Measurements from ENCODE around the gene DDX31. TPM values are rescaled to one million over a fixed set of nuclear protein-coding genes. Genes with fewer than 3 reads are reported as not detected.
"Not testable (repeated sequence)": the region's sequence is repeated elsewhere in the genome, so short reads cannot be mapped to it uniquely, and the experiment has no call there.

The DDX31 gene
- polyA plus RNA-seq, 1 donor: 12.3 TPM

DNA sequence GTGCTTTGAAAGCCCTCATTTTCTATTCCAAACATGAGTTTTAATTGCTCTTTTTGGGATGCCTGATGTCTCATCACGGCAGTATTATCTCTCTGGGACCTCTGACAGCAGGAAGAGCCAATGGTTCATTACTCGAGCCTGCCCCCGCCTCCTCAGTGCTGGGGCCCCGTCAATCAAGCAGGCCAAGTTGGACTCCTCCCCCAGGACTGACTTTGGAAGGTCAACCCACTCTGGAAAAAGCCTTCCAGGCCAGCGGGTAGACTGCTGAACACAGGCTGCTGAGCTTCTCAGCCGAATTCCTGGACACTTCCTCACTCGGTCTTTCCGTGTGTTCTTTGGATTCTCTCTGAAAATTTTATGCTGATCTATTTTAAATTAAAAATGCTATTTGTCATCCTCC lies 96.9 kb downstream of the DDX31 start:
- no CpG with 5 or more reads among the region's 8 CpGs for WGBS (ENCODE audit: insufficient coverage, low lambda C conversion rate)
- no peak overlapping the region for H3K4me3 ChIP-seq (ENCODE audit: low read length)
- no peak for DNase-seq
- peaks cover 41% of the 10 kb centered on the region for H3K27me3 ChIP-seq (ENCODE audit: control insufficient read depth, insufficient read depth, low read length)
- no peaks in the 10 kb centered on the region for H3K4me1 ChIP-seq (ENCODE audit: control insufficient read depth, insufficient read depth, low read length)
- H3K27ac ChIP-seq (ENCODE audit: low read length): no peak overlapping the region
- H3K36me3 ChIP-seq (ENCODE audit: control insufficient read depth, insufficient read depth, low read length): no peaks in the 10 kb centered on the region
- no peaks in the 10 kb centered on the region for H3K9me3 ChIP-seq (ENCODE audit: control insufficient read depth, low read depth, low read length)

DNA sequence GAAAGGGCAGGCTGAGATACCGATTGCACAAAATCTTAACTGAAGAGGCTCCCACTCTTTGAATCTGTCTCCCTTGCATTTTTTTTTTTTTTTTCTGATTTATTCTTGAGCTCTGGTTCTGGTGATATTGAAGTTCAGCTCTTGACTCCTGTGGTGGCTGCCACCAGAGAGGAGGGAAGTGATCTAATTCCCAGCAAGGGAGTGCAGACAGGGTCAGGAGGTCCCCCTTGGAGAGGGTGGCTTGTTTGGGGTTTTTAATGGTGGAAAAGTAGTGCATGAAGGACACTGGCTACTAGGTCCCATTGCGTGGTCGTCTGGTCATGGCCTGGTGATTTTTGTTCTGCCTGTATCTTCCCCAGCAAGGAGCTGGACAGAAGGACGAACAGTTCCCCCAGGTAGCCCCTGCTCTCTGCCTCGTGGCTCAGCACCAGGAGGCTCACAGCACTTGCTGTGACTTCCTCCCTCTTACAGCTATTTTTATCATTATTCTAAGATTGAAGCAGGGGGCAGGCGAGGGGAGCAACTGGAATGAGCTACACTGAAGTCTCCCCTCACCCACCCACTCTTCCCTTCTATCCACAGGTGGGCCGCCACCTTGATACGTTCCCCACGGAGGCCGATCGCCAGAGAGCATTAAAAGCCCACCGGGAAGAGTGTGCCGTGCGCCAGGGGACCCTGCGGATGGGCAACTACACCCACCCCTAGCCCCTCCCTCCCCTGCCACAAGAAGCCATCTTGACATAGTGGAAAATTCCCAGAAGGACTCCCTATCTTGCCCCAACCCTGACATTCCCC lies 97.8 kb downstream of the DDX31 start:
- Histone ChIP-seq H3K9me3 (ENCODE audit: control insufficient read depth, low read depth, low read length) (no peaks in the 10 kb centered on the region), H3K4me3 (ENCODE audit: low read length) (no peak overlapping the region), H3K27ac (ENCODE audit: low read length) (no peak overlapping the region), H3K36me3 (ENCODE audit: control insufficient read depth, insufficient read depth, low read length) (no peaks in the 10 kb centered on the region), H3K27me3 (ENCODE audit: control insufficient read depth, insufficient read depth, low read length) (peaks cover 33% of the 10 kb centered on the region), H3K4me1 (ENCODE audit: control insufficient read depth, insufficient read depth, low read length) (no peaks in the 10 kb centered on the region)
- whole genome bisulfite sequencing (ENCODE audit: insufficient coverage, low lambda C conversion rate): no CpG with 5 or more reads among the region's 15 CpGs
- DNase-seq: no peak

DNA sequence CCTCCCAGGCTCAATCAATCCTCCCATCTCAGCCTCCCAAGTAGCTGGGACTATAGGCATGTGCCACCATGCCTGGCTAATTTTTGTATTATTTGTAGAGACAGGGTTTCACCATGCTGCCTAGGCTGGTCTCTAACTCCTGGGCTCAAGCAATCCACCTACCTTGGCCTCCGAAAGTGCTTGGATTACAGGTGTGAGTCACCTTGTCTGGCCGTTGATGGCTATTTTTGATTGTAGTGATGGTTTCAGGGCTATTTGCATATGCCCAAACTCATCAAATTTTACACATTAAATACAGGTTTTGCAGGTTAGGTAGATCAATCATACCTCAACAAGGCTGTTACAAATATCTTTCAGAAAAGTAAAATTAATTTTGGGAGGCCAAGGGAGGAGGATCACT lies 101.0 kb downstream of the DDX31 start:
- H3K9me3 ChIP-seq (ENCODE audit: control insufficient read depth, low read depth, low read length); H3K36me3 ChIP-seq (ENCODE audit: control insufficient read depth, insufficient read depth, low read length); DNase-seq; H3K4me1 ChIP-seq (ENCODE audit: control insufficient read depth, insufficient read depth, low read length); H3K4me3 ChIP-seq (ENCODE audit: low read length); H3K27me3 ChIP-seq (ENCODE audit: control insufficient read depth, insufficient read depth, low read length); H3K27ac ChIP-seq (ENCODE audit: low read length): not testable (repeated sequence)
- WGBS (ENCODE audit: insufficient coverage, low lambda C conversion rate): 60% methylated on average over 1 of the region's 2 CpGs

- H3K4me1 ChIP-seq (ENCODE audit: control insufficient read depth, insufficient read depth, low read length): no peaks in the 10 kb centered on the region
- no peak for DNase-seq
- WGBS (ENCODE audit: insufficient coverage, low lambda C conversion rate): 50% methylated on average over 1 of the region's 6 CpGs
- H3K36me3 ChIP-seq (ENCODE audit: control insufficient read depth, insufficient read depth, low read length): no peaks in the 10 kb centered on the region
- H3K9me3 ChIP-seq (ENCODE audit: control insufficient read depth, low read depth, low read length): no peaks in the 10 kb centered on the region
- H3K27me3 ChIP-seq (ENCODE audit: control insufficient read depth, insufficient read depth, low read length): peaks cover 27% of the 10 kb centered on the region
- H3K27ac ChIP-seq (ENCODE audit: low read length): no peak overlapping the region
- no peak overlapping the region for H3K4me3 ChIP-seq (ENCODE audit: low read length)
Observed at GRCh38 chr9:132564526-132564925, 105.3 kb downstream of the DDX31 start.

GRCh38 chr9:132562306-132562573 lies 107.5 kb downstream of the DDX31 start:
- DNase-seq: no peak
- Histone ChIP-seq H3K4me1 (ENCODE audit: control insufficient read depth, insufficient read depth, low read length) (no peaks in the 10 kb centered on the region), H3K27ac (ENCODE audit: low read length) (no peak overlapping the region), H3K36me3 (ENCODE audit: control insufficient read depth, insufficient read depth, low read length) (no peaks in the 10 kb centered on the region), H3K9me3 (ENCODE audit: control insufficient read depth, low read depth, low read length) (no peaks in the 10 kb centered on the region), H3K4me3 (ENCODE audit: low read length) (no peak overlapping the region), H3K27me3 (ENCODE audit: control insufficient read depth, insufficient read depth, low read length) (peaks cover 34% of the 10 kb centered on the region)
- 60% methylated on average over 1 of the region's 4 CpGs for WGBS (ENCODE audit: insufficient coverage, low lambda C conversion rate)

DNA sequence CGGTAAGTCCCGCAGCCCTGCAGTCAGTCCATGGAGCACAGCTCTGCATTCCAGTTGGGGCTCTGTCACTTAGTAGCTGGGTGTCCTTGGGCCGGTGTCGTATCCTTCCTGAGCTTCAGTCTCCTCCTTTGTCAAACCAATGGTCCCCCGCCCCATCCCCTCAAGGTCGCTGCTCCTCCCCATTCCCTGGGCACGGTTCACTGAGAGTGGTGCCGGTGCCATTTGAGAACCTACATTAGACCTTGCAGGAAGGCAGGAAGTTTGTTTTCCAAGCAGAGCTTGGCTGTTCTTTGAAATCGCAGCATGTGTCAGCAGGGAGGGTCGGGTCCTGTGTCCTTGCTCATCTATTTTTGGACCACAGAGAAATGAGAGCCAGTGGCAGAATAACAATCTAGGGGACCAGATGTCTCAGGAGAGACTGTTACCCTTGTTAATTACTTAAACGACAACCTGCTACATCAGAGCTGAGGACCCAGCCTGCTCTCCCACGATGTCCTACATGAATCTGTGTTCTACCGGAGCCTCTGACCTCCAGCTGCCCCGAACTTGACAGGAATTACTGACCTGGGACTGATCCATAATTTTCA lies 109.1 kb downstream of the DDX31 start:
- Histone ChIP-seq H3K36me3 (ENCODE audit: control insufficient read depth, insufficient read depth, low read length) (no peaks in the 10 kb centered on the region), H3K4me3 (ENCODE audit: low read length) (no peak overlapping the region), H3K27me3 (ENCODE audit: control insufficient read depth, insufficient read depth, low read length) (peaks cover 48% of the 10 kb centered on the region), H3K9me3 (ENCODE audit: control insufficient read depth, low read depth, low read length) (no peaks in the 10 kb centered on the region), H3K4me1 (ENCODE audit: control insufficient read depth, insufficient read depth, low read length) (no peaks in the 10 kb centered on the region), H3K27ac (ENCODE audit: low read length) (no peak overlapping the region)
- 40% methylated on average over 1 of the region's 14 CpGs for WGBS (ENCODE audit: insufficient coverage, low lambda C conversion rate)
- no peak for DNase-seq

GRCh38 chr9:132559711-132560110 lies 110.1 kb downstream of the DDX31 start:
- no peaks in the 10 kb centered on the region for H3K36me3 ChIP-seq (ENCODE audit: control insufficient read depth, insufficient read depth, low read length)
- DNase-seq: no peak
- H3K4me1 ChIP-seq (ENCODE audit: control insufficient read depth, insufficient read depth, low read length): no peaks in the 10 kb centered on the region
- no peak overlapping the region for H3K27ac ChIP-seq (ENCODE audit: low read length)
- no peak overlapping the region for H3K4me3 ChIP-seq (ENCODE audit: low read length)
- H3K27me3 ChIP-seq (ENCODE audit: control insufficient read depth, insufficient read depth, low read length): peaks cover 52% of the 10 kb centered on the region
- 94% methylated on average over 2 of the region's 2 CpGs for WGBS (ENCODE audit: insufficient coverage, low lambda C conversion rate)
- H3K9me3 ChIP-seq (ENCODE audit: control insufficient read depth, low read depth, low read length): no peaks in the 10 kb centered on the region

DNA sequence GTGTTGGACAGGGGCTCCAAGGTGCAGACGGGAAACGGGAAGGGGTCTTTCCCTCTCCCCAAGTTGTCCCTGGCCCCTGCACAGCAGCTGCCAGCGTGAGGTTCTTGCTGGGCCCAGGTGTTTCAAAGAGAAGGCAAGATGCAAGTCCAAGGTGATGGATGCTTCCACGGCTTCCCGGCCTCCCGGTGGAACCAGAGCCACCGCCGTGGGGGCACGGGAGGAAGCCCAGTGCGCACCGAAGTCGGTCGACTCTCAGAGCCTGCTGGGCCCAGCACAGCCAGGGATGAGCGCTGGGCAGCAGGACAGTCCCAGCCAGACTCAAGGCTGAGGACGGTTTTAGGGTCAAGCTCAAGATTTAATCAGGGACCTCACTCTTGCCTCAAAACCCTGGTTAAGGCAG lies 112.6 kb downstream of the DDX31 start:
- Histone ChIP-seq H3K27me3 (ENCODE audit: control insufficient read depth, insufficient read depth, low read length) (peaks cover 50% of the 10 kb centered on the region), H3K27ac (ENCODE audit: low read length) (no peak overlapping the region), H3K36me3 (ENCODE audit: control insufficient read depth, insufficient read depth, low read length) (no peaks in the 10 kb centered on the region), H3K9me3 (ENCODE audit: control insufficient read depth, low read depth, low read length) (no peaks in the 10 kb centered on the region), H3K4me3 (ENCODE audit: low read length) (no peak overlapping the region), H3K4me1 (ENCODE audit: control insufficient read depth, insufficient read depth, low read length) (peaks cover 2% of the 10 kb centered on the region)
- WGBS (ENCODE audit: insufficient coverage, low lambda C conversion rate): no CpG with 5 or more reads among the region's 15 CpGs
- no peak for DNase-seq

- Histone ChIP-seq H3K36me3 (ENCODE audit: control insufficient read depth, insufficient read depth, low read length) (no peaks in the 10 kb centered on the region), H3K4me1 (ENCODE audit: control insufficient read depth, insufficient read depth, low read length) (peaks cover 7% of the 10 kb centered on the region), H3K27me3 (ENCODE audit: control insufficient read depth, insufficient read depth, low read length) (peaks cover 46% of the 10 kb centered on the region), H3K27ac (ENCODE audit: low read length) (no peak overlapping the region), H3K4me3 (ENCODE audit: low read length) (no peak overlapping the region), H3K9me3 (ENCODE audit: control insufficient read depth, low read depth, low read length) (no peaks in the 10 kb centered on the region)
- no peak for DNase-seq
- 67% methylated on average over 9 of the region's 26 CpGs for WGBS (ENCODE audit: insufficient coverage, low lambda C conversion rate)
Observed at GRCh38 chr9:132556714-132557113, 113.1 kb downstream of the DDX31 start.

DNA sequence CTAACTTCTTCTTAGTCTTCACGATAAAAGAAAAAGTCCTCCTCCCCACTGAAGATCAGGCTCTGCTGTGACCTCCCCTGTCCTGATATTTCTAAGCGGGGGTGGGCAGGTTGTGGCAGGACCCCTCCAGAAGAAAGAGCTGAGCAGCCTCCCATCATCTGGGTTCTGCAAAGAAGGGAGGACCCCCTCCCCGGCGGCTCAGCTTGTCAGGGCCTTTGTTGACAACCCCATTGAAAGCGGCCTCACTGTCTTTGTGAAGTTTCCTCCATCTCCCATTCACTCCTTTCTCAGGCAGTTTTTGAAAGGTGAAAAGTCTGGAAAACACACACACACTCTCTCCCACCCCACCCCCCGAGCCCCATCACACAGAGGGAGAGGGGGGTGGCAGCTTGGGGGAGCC lies 113.5 kb downstream of the DDX31 start:
- WGBS (ENCODE audit: insufficient coverage, low lambda C conversion rate): no CpG with 5 or more reads among the region's 6 CpGs

GRCh38 chr9:132555528-132555927 lies 114.3 kb downstream of the DDX31 start:
- H3K27me3 ChIP-seq (ENCODE audit: control insufficient read depth, insufficient read depth, low read length): peaks cover 37% of the 10 kb centered on the region
- no peaks in the 10 kb centered on the region for H3K9me3 ChIP-seq (ENCODE audit: control insufficient read depth, low read depth, low read length)
- no peak for DNase-seq
- no peaks in the 10 kb centered on the region for H3K36me3 ChIP-seq (ENCODE audit: control insufficient read depth, insufficient read depth, low read length)
- H3K4me1 ChIP-seq (ENCODE audit: control insufficient read depth, insufficient read depth, low read length): peaks cover 14% of the 10 kb centered on the region
- no peak overlapping the region for H3K4me3 ChIP-seq (ENCODE audit: low read length)
- no CpG with 5 or more reads among the region's 8 CpGs for WGBS (ENCODE audit: insufficient coverage, low lambda C conversion rate)
- no peak overlapping the region for H3K27ac ChIP-seq (ENCODE audit: low read length)

More for the DNA sequence above, 113.5 kb downstream of the DDX31 start:
- DNase-seq: no peak
- H3K9me3 ChIP-seq (ENCODE audit: control insufficient read depth, low read depth, low read length): no peaks in the 10 kb centered on the region
- H3K4me3 ChIP-seq (ENCODE audit: low read length): no peak overlapping the region
- peaks cover 41% of the 10 kb centered on the region for H3K27me3 ChIP-seq (ENCODE audit: control insufficient read depth, insufficient read depth, low read length)
- no peaks in the 10 kb centered on the region for H3K36me3 ChIP-seq (ENCODE audit: control insufficient read depth, insufficient read depth, low read length)
- H3K27ac ChIP-seq (ENCODE audit: low read length): no peak overlapping the region
- peaks cover 8% of the 10 kb centered on the region for H3K4me1 ChIP-seq (ENCODE audit: control insufficient read depth, insufficient read depth, low read length)
